ENCODE results near the gene DUS2. TPM values are rescaled to one million over a fixed set of nuclear protein-coding genes. Genes with fewer than 3 reads are reported as not detected.

The DUS2 gene
- total RNA-seq, 4 donors from 2014 or later = 8.4 to 12.5 (median 9.7) TPM

DNA sequence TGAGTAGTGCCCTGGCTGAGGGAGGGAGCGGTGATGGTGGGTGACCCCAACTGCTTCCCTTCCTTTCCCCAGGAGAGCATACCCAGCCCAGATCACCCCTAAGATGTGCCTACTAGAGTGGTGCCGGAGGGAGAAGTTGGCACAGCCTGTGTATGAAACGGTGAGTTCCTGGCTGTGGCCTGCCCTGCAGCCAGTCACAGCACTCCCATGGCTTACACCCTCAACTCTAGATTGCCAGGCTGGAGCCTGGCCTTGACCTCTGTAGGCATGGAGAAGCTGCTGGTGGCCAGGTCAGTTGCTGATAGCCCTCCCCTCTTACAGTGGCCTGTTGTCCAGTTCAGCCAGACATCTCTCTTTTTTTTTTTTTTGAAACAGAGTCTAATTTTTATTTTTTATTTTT is 53.5 kb downstream of the DUS2 start:
- Histone ChIP-seq H3K9me3 (no peaks in the 10 kb centered on the region), H3K27ac (replicated peaks in 1 of 4) (no peak overlapping the region), H3K36me3 (peaks cover 38 to 78% (median 56%) of the 10 kb centered on the region in 4 donors), H3K27me3 (no peaks in the 10 kb centered on the region), H3K4me3 (no peak overlapping the region), H3K4me1 (peaks cover 27 to 48% (median 44%) of the 10 kb centered on the region in 4 donors)
- intact Hi-C loops (cut with DNase I) = no loop called here
- TF ChIP-seq EP300 (IDR thresholded peaks at IDR 0.05) (no peak), POLR2A (IDR thresholded peaks at IDR 0.05; ENCODE audit: low read depth) (no peak), POLR2AphosphoS5 (IDR thresholded peaks at IDR 0.05) (no peak)
- TF ChIP-seq, protein P1, sequence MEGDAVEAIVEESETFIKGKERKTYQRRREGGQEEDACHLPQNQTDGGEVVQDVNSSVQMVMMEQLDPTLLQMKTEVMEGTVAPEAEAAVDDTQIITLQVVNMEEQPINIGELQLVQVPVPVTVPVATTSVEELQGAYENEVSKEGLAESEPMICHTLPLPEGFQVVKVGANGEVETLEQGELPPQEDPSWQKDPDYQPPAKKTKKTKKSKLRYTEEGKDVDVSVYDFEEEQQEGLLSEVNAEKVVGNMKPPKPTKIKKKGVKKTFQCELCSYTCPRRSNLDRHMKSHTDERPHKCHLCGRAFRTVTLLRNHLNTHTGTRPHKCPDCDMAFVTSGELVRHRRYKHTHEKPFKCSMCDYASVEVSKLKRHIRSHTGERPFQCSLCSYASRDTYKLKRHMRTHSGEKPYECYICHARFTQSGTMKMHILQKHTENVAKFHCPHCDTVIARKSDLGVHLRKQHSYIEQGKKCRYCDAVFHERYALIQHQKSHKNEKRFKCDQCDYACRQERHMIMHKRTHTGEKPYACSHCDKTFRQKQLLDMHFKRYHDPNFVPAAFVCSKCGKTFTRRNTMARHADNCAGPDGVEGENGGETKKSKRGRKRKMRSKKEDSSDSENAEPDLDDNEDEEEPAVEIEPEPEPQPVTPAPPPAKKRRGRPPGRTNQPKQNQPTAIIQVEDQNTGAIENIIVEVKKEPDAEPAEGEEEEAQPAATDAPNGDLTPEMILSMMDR (IDR thresholded peaks at IDR 0.05) = no peak
- peak; percentile 72 for DNase-seq (ENCODE audit: extremely low spot score)
- WGBS = 90% methylated on average over 2 of the region's 3 CpGs

DNA sequence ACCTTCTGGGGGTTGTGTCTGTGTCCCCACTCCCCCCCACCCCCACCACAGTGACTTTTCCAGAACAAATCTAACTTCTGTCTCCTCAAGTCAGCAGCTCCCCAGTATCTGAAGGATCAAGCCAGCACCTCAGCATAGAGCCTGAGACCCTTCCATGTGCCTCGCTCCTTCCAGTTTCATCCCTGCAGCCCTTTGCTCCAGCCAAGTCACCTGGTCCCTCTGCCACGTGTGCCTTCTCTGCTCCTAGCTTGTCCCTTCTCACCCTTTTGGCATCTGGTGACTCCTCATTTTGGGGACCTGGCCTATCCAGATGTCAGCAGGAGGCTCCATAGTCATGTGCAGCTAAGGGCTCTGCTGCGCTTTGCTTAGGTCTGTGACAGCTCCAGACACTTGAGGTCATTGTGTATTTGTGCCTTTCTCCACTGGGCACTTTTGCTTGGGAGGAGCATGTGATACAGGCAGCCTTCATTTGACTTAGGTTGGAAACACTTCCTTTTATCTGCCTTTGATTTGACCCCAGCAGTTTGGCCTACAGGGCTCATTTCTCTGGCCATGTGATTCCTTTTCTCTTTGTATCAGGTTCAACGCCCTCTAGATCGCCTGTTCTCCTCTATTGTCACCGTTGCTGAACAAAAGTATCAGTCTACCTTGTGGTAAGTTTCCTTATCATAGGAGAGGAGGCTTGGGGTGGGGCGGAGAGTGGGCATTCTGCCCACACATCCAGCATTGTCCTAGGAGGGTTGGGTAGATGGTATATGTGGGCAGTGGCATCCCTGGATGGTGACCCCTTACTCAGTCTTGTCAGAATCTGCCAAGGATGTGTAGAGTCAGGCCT is 55.0 kb downstream of the DUS2 start:
- intact Hi-C loops (cut with DNase I) = no loop called here
- H3K4me3 ChIP-seq = no peak overlapping the region
- H3K36me3 ChIP-seq = peaks cover 37 to 62% (median 48%) of the 10 kb centered on the region in 4 donors
- DNase-seq (ENCODE audit: extremely low spot score) = peak; percentile 77
- no peaks in the 10 kb centered on the region for H3K27me3 ChIP-seq
- peaks cover 26 to 47% (median 46%) of the 10 kb centered on the region in 4 donors for H3K4me1 ChIP-seq
- no peak overlapping the region for H3K27ac ChIP-seq (replicated peaks in 1 of 4)
- H3K9me3 ChIP-seq = no peaks in the 10 kb centered on the region
- 93% methylated on average over 7 of the region's 7 CpGs for WGBS
- TF ChIP-seq POLR2A (IDR thresholded peaks at IDR 0.05; ENCODE audit: low read depth) (no peak), EP300 (IDR thresholded peaks at IDR 0.05) (no peak), POLR2AphosphoS5 (IDR thresholded peaks at IDR 0.05) (no peak)
- TF ChIP-seq, protein P1 (IDR thresholded peaks at IDR 0.05) = no peak

DNA sequence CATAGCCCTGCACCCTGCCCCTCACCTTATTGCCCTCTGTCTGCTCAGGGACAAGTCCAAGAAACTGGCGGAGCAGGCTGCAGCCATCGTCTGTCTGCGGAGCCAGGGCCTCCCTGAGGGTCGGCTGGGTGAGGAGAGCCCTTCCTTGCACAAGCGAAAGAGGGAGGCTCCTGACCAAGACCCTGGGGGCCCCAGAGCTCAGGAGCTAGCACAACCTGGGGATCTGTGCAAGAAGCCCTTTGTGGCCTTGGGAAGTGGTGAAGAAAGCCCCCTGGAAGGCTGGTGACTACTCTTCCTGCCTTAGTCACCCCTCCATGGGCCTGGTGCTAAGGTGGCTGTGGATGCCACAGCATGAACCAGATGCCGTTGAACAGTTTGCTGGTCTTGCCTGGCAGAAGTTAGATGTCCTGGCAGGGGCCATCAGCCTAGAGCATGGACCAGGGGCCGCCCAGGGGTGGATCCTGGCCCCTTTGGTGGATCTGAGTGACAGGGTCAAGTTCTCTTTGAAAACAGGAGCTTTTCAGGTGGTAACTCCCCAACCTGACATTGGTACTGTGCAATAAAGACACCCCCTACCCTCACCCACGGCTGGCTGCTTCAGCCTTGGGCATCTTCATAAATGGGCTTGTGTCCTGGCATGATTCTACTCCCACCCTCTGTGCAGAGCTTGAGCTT is 55.8 kb downstream of the DUS2 start:
- Histone ChIP-seq H3K27ac (replicated peaks in 1 of 4) (peak overlapping the region; percentile 70 to 75 (median 72)), H3K4me1 (peaks cover 34 to 55% (median 53%) of the 10 kb centered on the region in 4 donors), H3K9me3 (no peaks in the 10 kb centered on the region), H3K4me3 (no peak overlapping the region), H3K36me3 (peaks cover 32 to 55% (median 44%) of the 10 kb centered on the region in 4 donors), H3K27me3 (no peaks in the 10 kb centered on the region)
- intact Hi-C loops (cut with DNase I) = no loop called here
- DNase-seq (ENCODE audit: extremely low spot score) = peak; percentile 42
- TF ChIP-seq POLR2AphosphoS5 (IDR thresholded peaks at IDR 0.05) = no peak
- TF ChIP-seq, protein P1 (IDR thresholded peaks at IDR 0.05) = no peak
- TF ChIP-seq POLR2A (IDR thresholded peaks at IDR 0.05; ENCODE audit: low read depth) = no peak
- TF ChIP-seq EP300 (IDR thresholded peaks at IDR 0.05) = no peak
- WGBS = 100% methylated on average over 1 of the region's 8 CpGs

DNA sequence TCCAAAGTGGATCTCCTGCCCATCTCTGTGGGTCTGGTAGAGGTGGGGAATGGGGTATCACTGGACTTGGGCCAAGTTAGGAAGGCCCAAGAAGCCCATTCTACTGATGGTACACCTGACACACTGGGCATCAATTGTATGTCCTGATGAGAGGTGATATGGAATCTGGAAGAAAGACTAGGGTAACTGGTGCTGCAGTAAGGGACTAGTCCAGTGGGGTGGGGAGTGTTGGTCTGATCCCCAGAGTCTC is 56.2 kb downstream of the DUS2 start:
- no peak overlapping the region for H3K4me3 ChIP-seq
- H3K9me3 ChIP-seq = no peaks in the 10 kb centered on the region
- H3K27me3 ChIP-seq = no peaks in the 10 kb centered on the region
- H3K36me3 ChIP-seq = peaks cover 30 to 50% (median 39%) of the 10 kb centered on the region in 4 donors
- TF ChIP-seq, protein P1 (IDR thresholded peaks at IDR 0.05) = no peak
- peak overlapping the region; percentile 70 to 75 (median 72) for H3K27ac ChIP-seq (replicated peaks in 1 of 4)
- H3K4me1 ChIP-seq = peaks cover 38 to 59% (median 58%) of the 10 kb centered on the region in 4 donors
- no peak for DNase-seq (ENCODE audit: extremely low spot score)
- intact Hi-C loops (cut with DNase I) = no loop called here

Measured in esophagus muscularis mucosa (tissue), 4 donors.